Endodermal cell (in vitro differentiated cells): ENCODE results near the gene RALGPS1. TPM values are rescaled to one million over a fixed set of nuclear protein-coding genes. Genes with fewer than 3 reads are reported as not detected.

ENCODE experiments used
- DNase-seq: peaks from one replicate; pipeline ENCODE4 v3.0.0-alpha.2; 2017
- H3K27ac ChIP-seq: 2 replicates; pipeline ENCODE4 v1.5.1; 2013; ENCODE audit warnings: mild to moderate bottlenecking, low read depth, low read length, moderate library complexity
- H3K27me3 ChIP-seq: 2 replicates; pipeline ENCODE4 v1.6.1; 2013; ENCODE audit warnings: mild to moderate bottlenecking, low read length, moderate library complexity; ENCODE audit not compliant: insufficient read depth, control insufficient read depth, poor library complexity, severe bottlenecking
- H3K36me3 ChIP-seq: 2 replicates; pipeline ENCODE4 v1.7.0; 2013; ENCODE audit warnings: mild to moderate bottlenecking, low read length, moderate library complexity; ENCODE audit not compliant: control insufficient read depth, insufficient read depth
- H3K4me1 ChIP-seq: one replicate; pipeline ENCODE4 v1.7.0; 2013; ENCODE audit warnings: low read length; ENCODE audit not compliant: control insufficient read depth, insufficient read depth
- H3K4me3 ChIP-seq: 2 replicates; pipeline ENCODE4 v1.5.1; 2013; ENCODE audit warnings: mild to moderate bottlenecking, low read length, moderate library complexity
- H3K9ac ChIP-seq: 2 replicates; pipeline ENCODE4 v1.6.1; 2013; ENCODE audit warnings: mild to moderate bottlenecking, low read length, moderate library complexity; ENCODE audit not compliant: poor library complexity, severe bottlenecking; ENCODE audit errors: extremely low read depth
- H3K9me3 ChIP-seq: 2 replicates; pipeline ENCODE4 v1.6.1; 2013; ENCODE audit warnings: mild to moderate bottlenecking, low read length, moderate library complexity; ENCODE audit not compliant: control insufficient read depth
- H3K27ac Mint-ChIP-seq: 2 replicates; pipeline ENCODE4 v1.8.0; 2020; ENCODE audit warnings: mixed read lengths
- H3K27me3 Mint-ChIP-seq: 2 replicates; pipeline ENCODE4 v1.8.0; 2021; ENCODE audit warnings: mild to moderate bottlenecking, mixed read lengths; ENCODE audit not compliant: insufficient read depth
- H3K36me3 Mint-ChIP-seq: 2 replicates; pipeline ENCODE4 v1.8.0; 2020; ENCODE audit warnings: low read depth, mixed read lengths
- H3K4me1 Mint-ChIP-seq: 2 replicates; pipeline ENCODE4 v1.8.0; 2020; ENCODE audit warnings: mixed read lengths
- H3K4me3 Mint-ChIP-seq: 2 replicates; pipeline ENCODE4 v1.8.0; 2020; ENCODE audit warnings: mild to moderate bottlenecking, moderate library complexity, mixed read lengths
- H3K9me3 Mint-ChIP-seq: 2 replicates; pipeline ENCODE4 v1.8.0; 2020; ENCODE audit warnings: mild to moderate bottlenecking, mixed read lengths
- WGBS, 2 experiments: methylation state at CpG; one replicate each; pipeline versions ENCODE4 v1.1.5 to v1.1.7; 2013; ENCODE audit warnings: missing lambda C conversion rate in 2 of 2, mixed read lengths in 1 of 2; ENCODE audit not compliant: insufficient coverage in 1 of 2, insufficient read length in 1 of 2; 5-methylcytosine and 5-hydroxymethylcytosine counted together
- total RNA-seq, 2 donors: library from RNA; stranded (reverse); fragmentation: NEBNext Ultra II Directional in 1 of 2; extraction: Animal tissue kit (Norgen Biotek cat#: 25700) in 1 of 2; gene quantifications; 2 replicates in 1 of 2; 3 replicates in 1 of 2; pipeline ENCODE4 v1.2.1, GENCODE V29; 2021
- TF ChIP-seq, protein P1 (sequence below): fragments of 200-600 bp; sonication (generic); conservative IDR thresholded peaks from 2 replicates; pipeline ENCODE4 v1.5.0; 2021; ENCODE audit warnings: antibody characterized with exemption, mild to moderate bottlenecking

RALGPS1 gene
- total RNA-seq, 2 donors from 2014 or later = 23.3 to 25.0 TPM

DNA sequence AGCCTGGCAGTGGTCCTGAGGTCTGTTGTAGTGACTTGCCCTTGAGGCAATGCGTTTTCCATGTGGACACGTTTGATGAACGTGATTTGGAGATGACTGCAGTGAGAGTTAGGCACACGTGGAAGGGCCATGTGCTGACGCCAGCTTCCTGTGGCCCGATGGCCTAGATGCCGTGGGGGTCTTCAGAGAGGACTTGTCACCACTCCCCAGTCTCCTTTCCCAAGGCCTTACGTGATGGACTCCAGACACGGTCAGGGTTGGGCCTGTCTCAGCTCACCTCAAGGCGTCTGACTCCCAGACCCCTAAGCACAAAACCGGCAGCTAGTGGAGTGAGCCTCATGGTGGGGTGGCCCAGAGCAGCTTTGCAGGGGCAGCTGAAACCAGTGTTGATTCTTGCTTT, 115.0 kb downstream of the RALGPS1 start:
- Histone ChIP-seq H3K4me1 (peaks cover 26% of the 10 kb centered on the region), H3K36me3 (no peaks in the 10 kb centered on the region), H3K9me3 (no peaks in the 10 kb centered on the region), H3K27me3 (no peaks in the 10 kb centered on the region), H3K4me3 (no peak overlapping the region), H3K27ac (no peak overlapping the region), H3K9ac (no peak overlapping the region)
- Mint-ChIP-seq H3K4me1 (peaks cover 38% of the 10 kb centered on the region), H3K27me3 (no peaks in the 10 kb centered on the region), H3K27ac (no peak overlapping the region), H3K4me3 (no peak overlapping the region), H3K9me3 (no peaks in the 10 kb centered on the region), H3K36me3 (peaks cover 4% of the 10 kb centered on the region)
- TF ChIP-seq, protein P1, sequence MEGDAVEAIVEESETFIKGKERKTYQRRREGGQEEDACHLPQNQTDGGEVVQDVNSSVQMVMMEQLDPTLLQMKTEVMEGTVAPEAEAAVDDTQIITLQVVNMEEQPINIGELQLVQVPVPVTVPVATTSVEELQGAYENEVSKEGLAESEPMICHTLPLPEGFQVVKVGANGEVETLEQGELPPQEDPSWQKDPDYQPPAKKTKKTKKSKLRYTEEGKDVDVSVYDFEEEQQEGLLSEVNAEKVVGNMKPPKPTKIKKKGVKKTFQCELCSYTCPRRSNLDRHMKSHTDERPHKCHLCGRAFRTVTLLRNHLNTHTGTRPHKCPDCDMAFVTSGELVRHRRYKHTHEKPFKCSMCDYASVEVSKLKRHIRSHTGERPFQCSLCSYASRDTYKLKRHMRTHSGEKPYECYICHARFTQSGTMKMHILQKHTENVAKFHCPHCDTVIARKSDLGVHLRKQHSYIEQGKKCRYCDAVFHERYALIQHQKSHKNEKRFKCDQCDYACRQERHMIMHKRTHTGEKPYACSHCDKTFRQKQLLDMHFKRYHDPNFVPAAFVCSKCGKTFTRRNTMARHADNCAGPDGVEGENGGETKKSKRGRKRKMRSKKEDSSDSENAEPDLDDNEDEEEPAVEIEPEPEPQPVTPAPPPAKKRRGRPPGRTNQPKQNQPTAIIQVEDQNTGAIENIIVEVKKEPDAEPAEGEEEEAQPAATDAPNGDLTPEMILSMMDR = no peak
- WGBS, 2 experiments = 96 to 99% methylated on average over 10 to 11 of the region's 11 CpGs
- no peak for DNase-seq

DNA sequence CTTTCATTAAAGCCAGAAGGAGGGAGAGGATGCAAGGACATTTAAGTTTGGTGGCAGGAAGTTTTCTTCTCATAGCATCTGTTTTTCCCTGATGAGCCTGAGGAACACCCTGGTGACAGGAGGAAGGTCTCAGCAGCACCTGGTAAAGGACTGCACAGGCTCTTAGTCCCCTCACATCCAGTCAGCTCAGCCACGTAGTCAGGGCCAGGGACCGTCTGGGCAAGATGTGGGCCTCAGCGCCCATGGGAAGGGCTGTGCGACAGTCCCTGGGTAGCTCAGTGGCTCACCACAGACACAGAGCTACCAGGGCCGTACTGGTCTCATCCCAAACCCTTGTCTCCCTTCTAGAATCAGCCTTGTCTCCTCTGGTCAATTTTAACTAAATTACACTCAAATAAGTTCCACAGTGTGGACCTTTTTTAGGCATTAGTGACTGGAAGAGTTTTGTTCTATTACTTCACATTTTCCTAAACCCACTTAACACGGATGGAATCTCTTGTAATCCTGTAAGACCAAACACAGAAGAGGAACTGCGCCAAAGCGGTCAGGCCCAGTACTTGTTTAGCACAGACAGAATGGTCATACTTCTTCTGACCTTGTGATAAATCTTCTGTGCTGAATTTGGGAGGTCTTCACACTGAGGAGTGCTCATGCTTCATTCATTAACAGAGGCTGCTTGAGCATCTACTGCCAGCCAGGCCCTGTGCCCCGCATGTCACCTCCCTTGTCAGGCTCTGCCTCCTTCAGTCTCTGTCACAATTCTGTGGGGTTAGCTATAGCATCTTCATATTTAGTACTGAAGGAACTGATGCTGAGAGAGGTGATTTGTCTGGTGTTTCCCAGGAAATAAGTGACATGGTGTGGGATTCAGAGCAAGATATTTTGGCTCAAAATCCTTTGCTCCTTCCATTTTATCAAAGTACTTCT, 116.5 kb downstream of the RALGPS1 start:
- Mint-ChIP-seq H3K4me3 (no peak overlapping the region), H3K27ac (no peak overlapping the region), H3K4me1 (peaks cover 41% of the 10 kb centered on the region), H3K27me3 (no peaks in the 10 kb centered on the region), H3K9me3 (no peaks in the 10 kb centered on the region), H3K36me3 (peaks cover 4% of the 10 kb centered on the region)
- no peaks in the 10 kb centered on the region for H3K9me3 ChIP-seq
- H3K27me3 ChIP-seq = no peaks in the 10 kb centered on the region
- no peak overlapping the region for H3K27ac ChIP-seq
- 96 to 100% methylated on average over 2 to 9 of the region's 9 CpGs for WGBS, 2 experiments
- H3K4me3 ChIP-seq = no peak overlapping the region
- TF ChIP-seq, protein P1 = no peak
- H3K4me1 ChIP-seq = peaks cover 26% of the 10 kb centered on the region
- H3K9ac ChIP-seq = no peak overlapping the region
- no peaks in the 10 kb centered on the region for H3K36me3 ChIP-seq
- no peak for DNase-seq

DNA sequence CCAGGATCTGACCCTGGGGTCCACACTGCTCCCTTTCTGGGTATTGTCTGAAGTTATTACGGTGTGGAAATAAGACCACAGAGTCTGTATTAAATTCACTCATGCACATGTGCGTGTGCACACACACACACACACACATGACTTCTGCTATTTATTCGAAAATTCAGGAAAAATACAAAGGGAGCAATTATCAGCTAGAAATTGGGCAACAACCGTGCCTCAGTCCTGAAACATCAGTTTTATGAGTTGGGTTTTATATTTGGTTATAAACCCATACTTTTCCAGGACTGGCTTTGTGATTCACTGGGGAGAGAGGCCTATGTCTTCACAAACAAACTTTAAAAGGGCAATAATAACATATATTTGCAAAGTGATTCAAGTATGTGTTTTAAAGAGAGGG, 117.7 kb downstream of the RALGPS1 start:
- no peak for DNase-seq
- Mint-ChIP-seq H3K27ac (no peak overlapping the region), H3K4me3 (no peak overlapping the region), H3K27me3 (no peaks in the 10 kb centered on the region), H3K36me3 (peaks cover 4% of the 10 kb centered on the region), H3K4me1 (peaks cover 29% of the 10 kb centered on the region), H3K9me3 (no peaks in the 10 kb centered on the region)
- H3K4me1 ChIP-seq = peaks cover 22% of the 10 kb centered on the region
- no peak overlapping the region for H3K27ac ChIP-seq
- H3K4me3 ChIP-seq = no peak overlapping the region
- TF ChIP-seq, protein P1 = no peak
- no peaks in the 10 kb centered on the region for H3K36me3 ChIP-seq
- H3K9ac ChIP-seq = no peak overlapping the region
- H3K27me3 ChIP-seq = no peaks in the 10 kb centered on the region
- H3K9me3 ChIP-seq = no peaks in the 10 kb centered on the region
- 95% methylated on average over 4 of the region's 4 CpGs; no CpG with 5 or more reads in 1 of the 2 experiments for WGBS, 2 experiments
